H9 (cell line): ENCODE measurements around the gene OFD1. TPM values are rescaled to one million over a fixed set of nuclear protein-coding genes. Genes with fewer than 3 reads are reported as not detected.

ENCODE experiments used
- DNase-seq: peaks from one replicate; pipeline ENCODE4 v3.0.0-alpha.2; 2017
- H2AFZ ChIP-seq: one replicate; pipeline ENCODE4 v1.6.1; 2013; ENCODE audit warnings: mild to moderate bottlenecking, low read length, control low read depth, moderate library complexity
- H2AK5ac ChIP-seq: 2 replicates; pipeline ENCODE4 v1.6.1; 2013; ENCODE audit warnings: low read length, control low read depth, mixed read lengths; ENCODE audit not compliant: insufficient read length
- H2BK120ac ChIP-seq: one replicate; pipeline ENCODE4 v1.6.1; 2013; ENCODE audit warnings: low read depth, mild to moderate bottlenecking, low read length, control low read depth, inconsistent platforms; ENCODE audit not compliant: poor library complexity, severe bottlenecking
- H2BK12ac ChIP-seq: 2 replicates; pipeline ENCODE4 v1.6.1; 2013; ENCODE audit warnings: low read length, control low read depth, mixed read lengths, low read depth; ENCODE audit not compliant: insufficient read length
- H2BK15ac ChIP-seq: 2 replicates; pipeline ENCODE4 v1.6.1; 2013; ENCODE audit warnings: low read depth, low read length, control low read depth
- H2BK20ac ChIP-seq: one replicate; pipeline ENCODE4 v1.6.1; 2013; ENCODE audit warnings: low read depth, mild to moderate bottlenecking, low read length, control low read depth, inconsistent platforms; ENCODE audit not compliant: poor library complexity, severe bottlenecking
- H2BK5ac ChIP-seq: 2 replicates; pipeline ENCODE4 v1.6.1; 2013; ENCODE audit warnings: low read length, control low read depth, mixed read lengths; ENCODE audit not compliant: insufficient read length
- H3K14ac ChIP-seq: 2 replicates; pipeline ENCODE4 v1.6.1; 2013; ENCODE audit warnings: low read length, control low read depth; ENCODE audit not compliant: insufficient read depth
- H3K18ac ChIP-seq: 2 replicates; pipeline ENCODE4 v1.6.1; 2013; ENCODE audit warnings: low read depth, mild to moderate bottlenecking, mixed read lengths, low read length, control low read depth; ENCODE audit not compliant: insufficient read length
- H3K23ac ChIP-seq: 2 replicates; pipeline ENCODE4 v1.6.1; 2013; ENCODE audit warnings: low read length, control low read depth, mixed read lengths, low read depth; ENCODE audit not compliant: insufficient read length
- H3K23me2 ChIP-seq: 2 replicates; pipeline ENCODE4 v1.6.1; 2013; ENCODE audit warnings: low read depth, mild to moderate bottlenecking, mixed read lengths, low read length, control low read depth; ENCODE audit not compliant: insufficient read length, poor library complexity, severe bottlenecking
- H3K27ac ChIP-seq: 2 replicates; pipeline ENCODE4 v1.5.1; 2013; ENCODE audit warnings: low read length, control low read depth, mixed read lengths, low read depth; ENCODE audit not compliant: insufficient read length
- H3K27me3 ChIP-seq: 2 replicates; pipeline ENCODE4 v1.6.1; 2013; ENCODE audit warnings: low read length, control low read depth, inconsistent platforms; ENCODE audit not compliant: insufficient read depth
- H3K4ac ChIP-seq: 2 replicates; pipeline ENCODE4 v1.6.1; 2013; ENCODE audit warnings: low read depth, mild to moderate bottlenecking, control low read depth, inconsistent platforms, low read length, moderate library complexity
- H3K4me1 ChIP-seq: 2 replicates; pipeline ENCODE4 v1.6.1; 2013; ENCODE audit warnings: low read length, control low read depth, inconsistent platforms; ENCODE audit not compliant: insufficient read depth
- H3K4me2 ChIP-seq: 2 replicates; pipeline ENCODE4 v1.6.1; 2013; ENCODE audit warnings: low read length, control low read depth, mixed read lengths; ENCODE audit not compliant: insufficient read length, insufficient read depth
- H3K56ac ChIP-seq: 2 replicates; pipeline ENCODE4 v1.6.1; 2013; ENCODE audit warnings: low read depth, mild to moderate bottlenecking, mixed read lengths, low read length, control low read depth; ENCODE audit not compliant: insufficient read length
- H3K79me1 ChIP-seq: 2 replicates; pipeline ENCODE4 v1.6.1; 2013; ENCODE audit warnings: low read depth, mild to moderate bottlenecking, moderate library complexity, low read length, control low read depth, inconsistent platforms; ENCODE audit not compliant: insufficient read depth, poor library complexity, severe bottlenecking
- H3K79me2 ChIP-seq: 2 replicates; pipeline ENCODE4 v1.6.1; 2013; ENCODE audit warnings: low read length, control low read depth, inconsistent platforms; ENCODE audit not compliant: insufficient read depth
- H3K9ac ChIP-seq: 2 replicates; pipeline ENCODE4 v1.6.1; 2013; ENCODE audit warnings: low read length, control low read depth, mixed read lengths; ENCODE audit not compliant: insufficient read length; ENCODE audit errors: extremely low read depth
- H3K9me3 ChIP-seq: one replicate; pipeline ENCODE4 v1.6.1; 2013; ENCODE audit warnings: low read depth, low read length, inconsistent platforms; ENCODE audit not compliant: control insufficient read depth
- H3T11ph ChIP-seq: one replicate; pipeline ENCODE4 v1.6.1; 2013; ENCODE audit warnings: mild to moderate bottlenecking, low read length, control low read depth, inconsistent platforms
- H4K20me1 ChIP-seq: one replicate; pipeline ENCODE4 v1.6.1; 2013; ENCODE audit not compliant: control insufficient read depth, insufficient read length, insufficient read depth
- H4K5ac ChIP-seq: 2 replicates; pipeline ENCODE4 v1.6.1; 2013; ENCODE audit warnings: low read depth, mild to moderate bottlenecking, mixed read lengths, low read length, control low read depth; ENCODE audit not compliant: insufficient read length
- H4K8ac ChIP-seq: replicated peaks from 2 replicates; pipeline ENCODE4 v1.6.1; 2013; ENCODE audit warnings: low read length, control low read depth, mixed read lengths, low read depth; ENCODE audit not compliant: insufficient read length
- H4K91ac ChIP-seq: 2 replicates; pipeline ENCODE4 v1.6.1; 2013; ENCODE audit warnings: low read depth, mild to moderate bottlenecking, moderate library complexity, mixed read lengths, low read length, control low read depth; ENCODE audit not compliant: insufficient read length
- H3K27ac Mint-ChIP-seq, 3 experiments: 2 replicates in 2 of 3; 3 replicates in 1 of 3; pipeline ENCODE4 v1.8.0; 2020 to 2021; ENCODE audit warnings: mixed read lengths in 3 of 3, mild to moderate bottlenecking in 1 of 3, moderate library complexity in 1 of 3
- H3K27me3 Mint-ChIP-seq: 2 replicates; pipeline ENCODE4 v1.8.0; 2021; ENCODE audit warnings: low read depth, mild to moderate bottlenecking, moderate library complexity, mixed read lengths
- H3K36me3 Mint-ChIP-seq, 3 experiments: 2 replicates in 2 of 3; 3 replicates in 1 of 3; pipeline ENCODE4 v1.8.0; 2020 to 2021; ENCODE audit warnings: low read depth in 3 of 3, mixed read lengths in 3 of 3; ENCODE audit not compliant: insufficient read depth in 1 of 3
- H3K4me1 Mint-ChIP-seq, 2 experiments: 2 replicates each; pipeline ENCODE4 v1.8.0; 2020; ENCODE audit warnings: mixed read lengths in 2 of 2
- H3K4me3 Mint-ChIP-seq, 2 experiments: 2 replicates in 1 of 2; 3 replicates in 1 of 2; pipeline ENCODE4 v1.8.0; 2020 to 2021; ENCODE audit warnings: mild to moderate bottlenecking in 2 of 2, mixed read lengths in 2 of 2, moderate library complexity in 1 of 2
- H3K9me3 Mint-ChIP-seq, 2 experiments: 2 replicates in 1 of 2; 3 replicates in 1 of 2; pipeline ENCODE4 v1.8.0; 2020; ENCODE audit warnings: mild to moderate bottlenecking in 2 of 2, mixed read lengths in 2 of 2, moderate library complexity in 1 of 2
- WGBS: extraction: QIAGEN DNeasy Blood & Tissue Kit; methylation state at CpG from one replicate; pipeline ENCODE4 v1.1.7; 2013; ENCODE audit warnings: missing lambda C conversion rate, low lambda C conversion rate, mixed read lengths; ENCODE audit not compliant: insufficient read length; ENCODE audit errors: extremely low coverage; 5-methylcytosine and 5-hydroxymethylcytosine counted together
- total RNA-seq: library from RNA; stranded (reverse); gene quantifications from 2 replicates; pipeline ENCODE4 v1.2.1, GENCODE V29; 2021
- TF ChIP-seq, protein P1 (sequence below): fragments of 200-600 bp; sonication (generic); conservative IDR thresholded peaks from 3 replicates; pipeline ENCODE4 v1.8.0; 2021; ENCODE audit warnings: antibody characterized with exemption, mild to moderate bottlenecking

The OFD1 gene
- total RNA-seq, 1 experiment from 2014 or later = 36.0 TPM

DNA sequence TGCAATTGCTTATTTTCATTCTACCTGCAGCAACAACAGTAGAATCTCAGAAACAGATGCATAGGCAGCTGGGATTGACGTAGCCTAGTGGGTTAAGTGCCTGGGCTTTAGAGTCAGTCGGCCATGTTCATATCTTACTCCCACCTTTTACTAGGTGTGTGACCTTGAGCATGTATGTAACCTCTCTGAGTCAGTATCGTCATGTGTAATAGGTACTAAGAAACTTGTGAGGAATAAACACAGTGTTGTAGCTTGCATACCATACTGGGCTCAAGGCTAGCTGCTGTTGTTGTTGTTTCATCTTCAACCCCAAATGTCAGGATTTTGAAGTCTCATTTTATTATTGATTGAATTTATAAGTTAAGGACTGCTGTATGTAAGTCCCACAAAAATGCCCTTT is 31.4 kb upstream of the OFD1 start:
- H3K23ac ChIP-seq = no peak overlapping the region
- DNase-seq = no peak
- H3K79me2 ChIP-seq = peaks cover 11% of the 10 kb centered on the region
- no peak overlapping the region for H4K8ac ChIP-seq
- no peak overlapping the region for H2BK15ac ChIP-seq
- H3K79me1 ChIP-seq = peaks cover 4% of the 10 kb centered on the region
- H3K14ac ChIP-seq = no peak overlapping the region
- H3K4me1 Mint-ChIP-seq = peaks cover 16 to 19% of the 10 kb centered on the region in 2 experiments
- no peak overlapping the region for H3K4me3 Mint-ChIP-seq
- no peak overlapping the region for H2BK20ac ChIP-seq
- H3K4me1 ChIP-seq = no peaks in the 10 kb centered on the region; the same call in 1 of the 2 replicates
- H3K9me3 Mint-ChIP-seq = peaks cover 31 to 34% of the 10 kb centered on the region in 2 experiments
- H4K20me1 ChIP-seq = no peaks in the 10 kb centered on the region
- H3T11ph ChIP-seq = no peak overlapping the region
- H3K9ac ChIP-seq = no peak overlapping the region
- H3K27me3 ChIP-seq = no peaks in the 10 kb centered on the region
- TF ChIP-seq, protein P1, sequence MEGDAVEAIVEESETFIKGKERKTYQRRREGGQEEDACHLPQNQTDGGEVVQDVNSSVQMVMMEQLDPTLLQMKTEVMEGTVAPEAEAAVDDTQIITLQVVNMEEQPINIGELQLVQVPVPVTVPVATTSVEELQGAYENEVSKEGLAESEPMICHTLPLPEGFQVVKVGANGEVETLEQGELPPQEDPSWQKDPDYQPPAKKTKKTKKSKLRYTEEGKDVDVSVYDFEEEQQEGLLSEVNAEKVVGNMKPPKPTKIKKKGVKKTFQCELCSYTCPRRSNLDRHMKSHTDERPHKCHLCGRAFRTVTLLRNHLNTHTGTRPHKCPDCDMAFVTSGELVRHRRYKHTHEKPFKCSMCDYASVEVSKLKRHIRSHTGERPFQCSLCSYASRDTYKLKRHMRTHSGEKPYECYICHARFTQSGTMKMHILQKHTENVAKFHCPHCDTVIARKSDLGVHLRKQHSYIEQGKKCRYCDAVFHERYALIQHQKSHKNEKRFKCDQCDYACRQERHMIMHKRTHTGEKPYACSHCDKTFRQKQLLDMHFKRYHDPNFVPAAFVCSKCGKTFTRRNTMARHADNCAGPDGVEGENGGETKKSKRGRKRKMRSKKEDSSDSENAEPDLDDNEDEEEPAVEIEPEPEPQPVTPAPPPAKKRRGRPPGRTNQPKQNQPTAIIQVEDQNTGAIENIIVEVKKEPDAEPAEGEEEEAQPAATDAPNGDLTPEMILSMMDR = no peak
- no peak overlapping the region for H2BK12ac ChIP-seq
- no peak overlapping the region for H4K5ac ChIP-seq
- H3K4me2 ChIP-seq = no peak overlapping the region
- H3K27ac Mint-ChIP-seq = no peak overlapping the region; a peak in 1 of 7 replicates
- H2BK5ac ChIP-seq = no peak overlapping the region
- H3K18ac ChIP-seq = no peak overlapping the region
- WGBS = no CpG with 5 or more reads among the region's 3 CpGs
- H3K27me3 Mint-ChIP-seq = no peaks in the 10 kb centered on the region; the same call in 1 of the 2 replicates
- no peak overlapping the region for H3K4ac ChIP-seq
- H3K36me3 Mint-ChIP-seq = peaks cover 0 to 16% (median 2%) of the 10 kb centered on the region in 3 experiments; a peak in 3 of 7 replicates
- no peak overlapping the region for H2AK5ac ChIP-seq
- no peak overlapping the region for H2AFZ ChIP-seq
- H3K23me2 ChIP-seq = no peaks in the 10 kb centered on the region
- H3K56ac ChIP-seq = no peak overlapping the region
- no peak overlapping the region for H2BK120ac ChIP-seq
- H4K91ac ChIP-seq = no peak overlapping the region
- H3K9me3 ChIP-seq = no peaks in the 10 kb centered on the region
- H3K27ac ChIP-seq = no peak overlapping the region
